OCI-LY1 (cell line): ENCODE data around the gene FAT2.

Experiments
- CTCF ChIP-seq: fragments of 200-600 bp; sonication (generic), shearing (Covaris generic); IDR thresholded peaks from 2 replicates; pipeline ENCODE4 v1.5.1; 2017; ENCODE audit warnings: mild to moderate bottlenecking, antibody characterized with exemption, low read length, moderate library complexity, mixed read lengths
- EZH2 ChIP-seq: fragments of 200-600 bp; sonication (generic), shearing (Covaris generic); IDR thresholded peaks from 2 replicates; pipeline ENCODE4 v1.8.0; 2017; ENCODE audit warnings: borderline replicate concordance, mixed run types, mild to moderate bottlenecking, antibody characterized with exemption, low read length, moderate library complexity, mixed read lengths

DNA sequence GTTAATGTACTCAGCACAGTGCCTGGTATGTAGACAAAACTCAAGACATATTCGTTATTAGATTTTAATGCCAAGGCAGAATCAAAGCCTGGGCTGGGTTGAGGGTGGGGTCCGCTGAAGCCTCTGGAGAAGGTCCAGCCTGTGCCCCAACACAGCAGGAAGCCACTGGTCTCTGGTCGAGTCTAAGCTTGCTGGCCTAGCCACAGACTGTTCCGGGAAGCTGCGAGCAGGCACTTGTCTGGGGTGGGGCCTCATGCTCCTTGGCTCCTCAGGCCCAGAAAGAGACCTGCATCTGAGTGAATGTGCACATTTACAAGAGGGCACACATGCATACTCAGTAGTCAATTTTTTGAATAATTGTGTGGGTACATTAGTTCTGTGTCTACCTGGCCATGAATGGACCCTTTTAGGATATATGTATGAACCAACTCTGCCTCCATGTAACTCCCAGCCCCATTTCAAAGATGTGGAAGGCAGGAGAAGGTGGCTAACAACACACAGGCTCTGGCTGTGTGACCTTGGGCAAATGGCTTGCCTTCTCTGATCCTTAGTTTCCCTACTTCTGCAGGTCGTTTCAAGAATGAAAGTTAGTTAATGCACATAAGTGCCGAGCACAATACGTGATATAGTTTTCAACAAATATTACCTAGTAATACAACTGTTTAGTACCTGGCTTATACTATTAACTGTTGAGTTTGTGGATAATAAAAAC is 18.3 kb downstream of the FAT2 start:
- TF ChIP-seq CTCF (no peak), EZH2 (no peak)
